Glutamatergic neuron (in vitro differentiated cells): ENCODE results near the gene PLCXD1. TPM values are rescaled to one million over a fixed set of nuclear protein-coding genes. Genes with fewer than 3 reads are reported as not detected.

Experiments used
- DNase-seq: peaks from one replicate; pipeline ENCODE4 v3.0.0; 2022
- H3K27ac Mint-ChIP-seq: one replicate; pipeline ENCODE4 v1.8.0; 2020; ENCODE audit warnings: mild to moderate bottlenecking, mixed read lengths, inconsistent platforms; ENCODE audit not compliant: unreplicated experiment
- H3K27me3 Mint-ChIP-seq: one replicate; pipeline ENCODE4 v1.8.0; 2020; ENCODE audit warnings: mild to moderate bottlenecking, moderate library complexity, mixed read lengths, inconsistent platforms; ENCODE audit not compliant: unreplicated experiment
- H3K36me3 Mint-ChIP-seq: one replicate; pipeline ENCODE4 v1.8.0; 2020; ENCODE audit warnings: mild to moderate bottlenecking, mixed read lengths, inconsistent platforms; ENCODE audit not compliant: unreplicated experiment
- H3K4me1 Mint-ChIP-seq: one replicate; pipeline ENCODE4 v1.8.0; 2020; ENCODE audit warnings: mild to moderate bottlenecking, low read depth, mixed read lengths, inconsistent platforms; ENCODE audit not compliant: unreplicated experiment
- H3K4me3 Mint-ChIP-seq: one replicate; pipeline ENCODE4 v1.8.0; 2020; ENCODE audit warnings: mild to moderate bottlenecking, mixed read lengths, inconsistent platforms; ENCODE audit not compliant: unreplicated experiment
- H3K9me3 Mint-ChIP-seq: one replicate; pipeline ENCODE4 v1.8.0; 2020; ENCODE audit warnings: mild to moderate bottlenecking, moderate library complexity, mixed read lengths, inconsistent platforms; ENCODE audit not compliant: unreplicated experiment
- total RNA-seq: library from RNA; stranded (reverse); fragmentation: NEBNext Ultra II Directional; extraction: Animal tissue kit (Norgen Biotek cat#: 25700); gene quantifications from one replicate; pipeline ENCODE4 v1.2.1, GENCODE V29; 2021; ENCODE audit not compliant: unreplicated experiment
- TF ChIP-seq, protein P1 (sequence below): fragments of 200-600 bp; sonication (generic); IDR thresholded peaks from one replicate; pipeline ENCODE4 v1.5.0; 2021; ENCODE audit not compliant: partially characterized antibody, unreplicated experiment

PLCXD1 gene
- total RNA-seq, 1 donor from 2014 or later: 36.4 TPM

DNA sequence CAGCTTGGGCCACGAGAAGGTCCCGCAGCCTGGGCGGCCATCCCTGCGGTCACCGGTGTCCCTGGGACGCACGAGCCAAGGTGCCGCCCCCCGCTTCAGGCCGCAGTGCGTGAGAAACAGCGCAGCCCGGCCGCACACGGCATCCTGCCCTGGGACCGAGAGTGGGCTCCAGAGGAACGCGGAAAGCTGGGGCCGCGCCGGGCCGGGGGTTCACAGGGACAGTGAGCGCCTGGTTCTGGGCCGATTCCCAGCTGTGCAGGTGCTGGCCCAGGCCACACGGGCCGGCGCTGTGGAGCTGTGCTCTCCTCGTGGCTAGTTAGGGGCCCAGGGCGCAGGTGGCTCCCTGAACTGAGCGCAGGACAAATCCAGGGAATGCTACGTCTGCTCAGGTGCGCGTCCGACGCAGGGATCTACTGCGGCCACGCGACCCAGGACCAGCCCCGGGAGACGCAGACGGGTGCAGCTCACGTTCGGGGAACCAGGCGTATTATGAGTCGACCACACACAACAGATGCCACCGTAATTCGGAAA is 63.3 kb downstream of the PLCXD1 start:
- H3K27me3 Mint-ChIP-seq: peaks cover 4% of the 10 kb centered on the region
- H3K4me3 Mint-ChIP-seq: no peak overlapping the region
- no peak overlapping the region for H3K27ac Mint-ChIP-seq
- H3K9me3 Mint-ChIP-seq: peaks cover 7% of the 10 kb centered on the region
- H3K4me1 Mint-ChIP-seq: peaks cover 5% of the 10 kb centered on the region
- peaks cover 5% of the 10 kb centered on the region for H3K36me3 Mint-ChIP-seq
- DNase-seq: peak; percentile 6
- TF ChIP-seq, protein P1, sequence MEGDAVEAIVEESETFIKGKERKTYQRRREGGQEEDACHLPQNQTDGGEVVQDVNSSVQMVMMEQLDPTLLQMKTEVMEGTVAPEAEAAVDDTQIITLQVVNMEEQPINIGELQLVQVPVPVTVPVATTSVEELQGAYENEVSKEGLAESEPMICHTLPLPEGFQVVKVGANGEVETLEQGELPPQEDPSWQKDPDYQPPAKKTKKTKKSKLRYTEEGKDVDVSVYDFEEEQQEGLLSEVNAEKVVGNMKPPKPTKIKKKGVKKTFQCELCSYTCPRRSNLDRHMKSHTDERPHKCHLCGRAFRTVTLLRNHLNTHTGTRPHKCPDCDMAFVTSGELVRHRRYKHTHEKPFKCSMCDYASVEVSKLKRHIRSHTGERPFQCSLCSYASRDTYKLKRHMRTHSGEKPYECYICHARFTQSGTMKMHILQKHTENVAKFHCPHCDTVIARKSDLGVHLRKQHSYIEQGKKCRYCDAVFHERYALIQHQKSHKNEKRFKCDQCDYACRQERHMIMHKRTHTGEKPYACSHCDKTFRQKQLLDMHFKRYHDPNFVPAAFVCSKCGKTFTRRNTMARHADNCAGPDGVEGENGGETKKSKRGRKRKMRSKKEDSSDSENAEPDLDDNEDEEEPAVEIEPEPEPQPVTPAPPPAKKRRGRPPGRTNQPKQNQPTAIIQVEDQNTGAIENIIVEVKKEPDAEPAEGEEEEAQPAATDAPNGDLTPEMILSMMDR: no peak

DNA sequence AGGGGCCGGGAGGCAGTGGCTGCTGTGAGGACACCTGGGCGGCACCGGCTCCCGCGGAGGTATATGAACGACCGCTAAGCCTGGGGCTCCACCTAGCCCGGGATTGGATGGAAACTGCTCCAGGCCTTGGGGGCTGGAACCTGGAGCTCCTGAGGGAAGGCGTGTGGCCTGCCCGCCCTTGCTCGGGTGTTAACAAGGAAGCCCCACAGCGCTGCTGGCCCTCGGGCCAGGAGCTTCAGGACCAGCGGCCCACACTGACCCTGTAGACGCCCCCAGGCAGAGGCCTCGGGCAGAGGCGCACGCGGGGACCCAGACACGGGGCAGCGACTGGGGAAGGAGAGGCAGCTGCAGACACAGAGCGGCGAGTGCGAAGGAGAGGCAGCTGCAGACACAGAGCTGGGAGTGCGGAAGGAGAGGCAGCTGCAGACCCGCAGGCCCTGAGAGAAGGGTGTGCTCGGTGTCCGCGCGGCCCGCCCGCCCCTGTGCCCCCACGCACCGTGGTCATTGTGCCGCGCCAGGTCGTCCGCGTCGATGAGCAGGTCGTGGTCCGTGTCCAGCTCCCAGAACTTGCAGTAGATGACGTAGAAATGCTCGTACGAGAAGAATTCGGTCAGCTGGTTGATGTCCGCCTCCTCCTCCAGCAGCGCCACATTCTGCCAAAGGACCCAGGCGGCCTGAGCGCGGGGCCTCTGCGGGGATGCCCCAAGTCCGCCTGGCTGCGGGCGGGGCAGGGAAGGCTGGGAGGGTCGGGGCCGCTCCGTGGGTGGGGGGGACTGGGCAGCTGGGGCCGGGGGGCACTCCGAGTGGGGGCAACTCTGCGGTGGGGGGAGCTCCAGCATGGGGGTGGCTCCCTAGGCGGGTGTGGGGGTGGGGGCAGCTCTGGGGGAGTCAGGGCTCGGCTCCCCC is 64.1 kb downstream of the PLCXD1 start:
- peaks cover 9% of the 10 kb centered on the region for H3K9me3 Mint-ChIP-seq
- H3K27me3 Mint-ChIP-seq: peaks cover 4% of the 10 kb centered on the region
- H3K36me3 Mint-ChIP-seq: peaks cover 5% of the 10 kb centered on the region
- peak; percentile 16 for DNase-seq
- TF ChIP-seq, protein P1: no peak
- H3K4me3 Mint-ChIP-seq: no peak overlapping the region
- H3K4me1 Mint-ChIP-seq: peaks cover 6% of the 10 kb centered on the region
- no peak overlapping the region for H3K27ac Mint-ChIP-seq

DNA sequence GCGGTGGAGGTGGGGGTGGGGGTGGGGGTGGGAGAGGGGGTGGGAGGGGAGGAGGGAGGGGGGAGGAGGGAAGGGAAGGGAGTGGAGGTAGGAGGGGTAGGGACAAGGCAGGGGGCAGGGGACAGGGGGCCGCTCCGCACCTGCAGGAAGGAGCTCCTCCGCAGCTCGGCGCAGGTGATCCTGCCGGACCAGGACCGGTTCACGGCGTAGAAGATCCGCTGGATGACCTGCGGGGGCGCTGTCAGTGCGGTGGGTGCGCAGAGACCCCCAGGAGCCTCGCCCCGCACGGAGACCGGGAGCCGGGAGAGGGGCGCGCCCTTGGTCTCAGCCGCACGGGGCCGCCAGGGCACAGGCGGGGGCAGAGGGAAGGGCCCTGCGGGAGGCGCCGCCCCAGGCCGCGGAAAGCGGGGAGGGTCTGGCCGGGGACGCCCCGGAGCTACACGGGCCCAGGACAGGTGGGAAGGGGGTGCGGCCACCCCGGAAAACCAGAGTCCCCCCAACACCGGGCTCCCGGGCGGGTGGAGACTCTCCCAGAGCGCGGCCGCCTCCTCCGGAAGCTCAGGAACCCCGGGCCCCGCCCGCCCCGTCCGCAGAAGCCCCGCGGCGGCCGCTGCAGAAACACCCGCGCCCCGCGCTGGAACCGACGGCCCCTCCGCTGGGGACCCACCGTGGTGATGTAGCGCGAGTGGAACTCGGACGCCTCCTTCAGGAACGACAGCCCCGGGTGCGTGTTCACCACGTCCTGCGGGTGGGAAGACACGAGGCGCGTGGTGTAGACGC is 65.0 kb downstream of the PLCXD1 start:
- Mint-ChIP-seq H3K27ac (no peak overlapping the region), H3K9me3 (peaks cover 9% of the 10 kb centered on the region), H3K4me1 (peaks cover 7% of the 10 kb centered on the region), H3K4me3 (no peak overlapping the region), H3K36me3 (peaks cover 5% of the 10 kb centered on the region), H3K27me3 (peaks cover 4% of the 10 kb centered on the region)
- TF ChIP-seq, protein P1: no peak
- peak; percentile 23 for DNase-seq

DNA sequence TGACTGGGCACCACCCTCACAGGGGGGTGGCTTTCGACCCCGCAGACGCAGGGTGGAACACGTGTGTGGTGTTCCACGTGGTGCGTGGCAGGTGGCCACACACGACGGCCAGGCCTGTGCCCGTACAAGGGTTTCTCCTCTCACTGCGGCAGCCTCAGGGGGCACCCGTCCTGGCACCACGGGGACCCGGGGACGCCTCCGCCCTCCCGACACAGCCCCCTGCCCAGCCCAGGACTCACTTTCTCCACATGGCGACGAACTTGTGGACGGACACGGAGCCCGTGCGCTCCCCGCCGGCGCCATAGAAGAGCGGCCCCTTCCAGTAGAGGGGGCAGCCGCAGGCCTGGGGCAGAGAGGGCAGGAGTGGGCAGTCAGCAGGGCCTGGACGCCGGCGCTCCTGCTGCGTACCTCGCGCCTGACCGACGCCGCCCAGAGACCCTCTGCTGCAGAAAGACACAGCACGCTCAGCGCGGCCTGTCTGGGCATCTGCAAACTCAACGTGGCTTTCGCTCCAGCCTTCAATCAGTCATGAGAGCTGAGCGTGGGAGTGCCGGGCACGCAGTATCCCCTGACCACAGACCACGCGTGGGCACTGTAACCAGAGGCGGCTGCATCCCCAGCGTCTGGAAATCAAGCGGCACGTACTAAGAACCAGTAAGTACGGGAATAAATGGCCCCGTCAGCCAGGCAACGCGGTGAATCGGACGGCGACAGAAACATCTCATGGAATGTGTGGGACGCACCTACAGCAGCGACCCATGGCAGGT is 66.4 kb downstream of the PLCXD1 start:
- H3K9me3 Mint-ChIP-seq: peaks cover 6% of the 10 kb centered on the region
- no peak overlapping the region for H3K27ac Mint-ChIP-seq
- H3K4me1 Mint-ChIP-seq: peaks cover 7% of the 10 kb centered on the region
- no peak overlapping the region for H3K4me3 Mint-ChIP-seq
- DNase-seq: no peak
- H3K27me3 Mint-ChIP-seq: peaks cover 2% of the 10 kb centered on the region
- TF ChIP-seq, protein P1: no peak
- no peaks in the 10 kb centered on the region for H3K36me3 Mint-ChIP-seq
